ENCODE measurements around the gene PGM3.

GRCh38 chr6:83138118-83138722 is 54.8 kb downstream of the PGM3 start:
- no peak for TF ChIP-seq CTCF (IDR thresholded peaks at IDR 0.05)
- no peak for TF ChIP-seq POLR2AphosphoS5 (IDR thresholded peaks at IDR 0.05)
